Calu3 (cell line): Measurements from ENCODE around the gene AAGAB. TPM values are rescaled to one million over a fixed set of nuclear protein-coding genes. Genes with fewer than 3 reads are reported as not detected.

Source experiments
- BruUV-seq: library from RNA; stranded (reverse); fragments of 400-500 nt; replicated peaks from 2 replicates; lab custom pipeline; 2021; lab: Mats Ljungman, UMichigan
- CTCF ChIA-PET: fragments of 300-600 bp; sonication (Branson Sonifier 250); formaldehyde crosslinking; loops from one replicate; lab custom pipeline; 2022; ENCODE audit warnings: antibody characterized with exemption; lab: Charles Lee
- DNase-seq: peaks from one replicate; pipeline ENCODE4 v3.0.0; 2022
- H3K27ac Mint-ChIP-seq: one replicate; pipeline ENCODE4 v1.8.0; 2022; ENCODE audit warnings: mixed read lengths; ENCODE audit not compliant: unreplicated experiment
- H3K27me3 Mint-ChIP-seq: one replicate; pipeline ENCODE4 v1.8.0; 2022; ENCODE audit warnings: mixed read lengths; ENCODE audit not compliant: unreplicated experiment
- H3K36me3 Mint-ChIP-seq: one replicate; pipeline ENCODE4 v1.8.0; 2022; ENCODE audit warnings: mild to moderate bottlenecking, moderate library complexity, mixed read lengths; ENCODE audit not compliant: insufficient read depth, unreplicated experiment
- H3K4me1 Mint-ChIP-seq: one replicate; pipeline ENCODE4 v1.8.0; 2022; ENCODE audit warnings: mild to moderate bottlenecking, low read depth, mixed read lengths; ENCODE audit not compliant: unreplicated experiment
- H3K4me3 Mint-ChIP-seq: one replicate; pipeline ENCODE4 v1.8.0; 2022; ENCODE audit warnings: mild to moderate bottlenecking, low read depth, moderate library complexity, mixed read lengths; ENCODE audit not compliant: unreplicated experiment
- H3K9me3 Mint-ChIP-seq: one replicate; pipeline ENCODE4 v1.8.0; 2022; ENCODE audit warnings: low read depth, mixed read lengths; ENCODE audit not compliant: unreplicated experiment
- intact Hi-C: fragments of 100-400 bp; cut with micrococcal nuclease; formaldehyde crosslinking; loops from one replicate; pipeline ENCODE4 v1.10.0; 2022; ENCODE audit not compliant: unreplicated experiment
- total RNA-seq: library from RNA; stranded (reverse); gene quantifications from 2 replicates; pipeline ENCODE4 v1.2.3, GENCODE V29; 2022
- TF ChIP-seq, protein P1 (sequence below): fragments of 200-600 bp; IDR thresholded peaks from one replicate; pipeline ENCODE4 v1.8.0; 2022; ENCODE audit warnings: antibody characterized with exemption; ENCODE audit not compliant: unreplicated experiment

Gene AAGAB
- total RNA-seq, 1 experiment from 2014 or later: 68.1 TPM

DNA sequence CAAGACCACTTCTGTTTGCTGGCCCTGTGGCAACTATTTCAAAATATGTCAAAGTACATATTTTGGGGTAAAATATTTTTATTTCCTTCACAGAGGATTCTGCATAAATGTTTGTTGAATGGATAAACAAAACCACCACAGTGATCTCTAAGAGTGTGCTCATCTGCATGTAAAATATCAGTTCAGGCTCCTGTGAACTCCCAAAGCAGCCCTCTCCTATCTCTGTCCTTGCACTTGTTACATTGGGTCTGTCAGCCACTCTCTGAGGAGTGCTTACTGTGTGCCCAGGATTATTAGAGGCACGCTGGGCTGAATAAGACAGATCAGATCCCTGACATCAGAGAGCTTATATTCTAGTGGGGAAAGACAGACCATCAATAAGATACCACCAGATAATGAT is 27.3 kb upstream of the AAGAB start:
- H3K27me3 Mint-ChIP-seq: no peaks in the 10 kb centered on the region
- BruUV-seq: no TSS peak
- CTCF ChIA-PET: no interaction called here
- H3K4me1 Mint-ChIP-seq: no peaks in the 10 kb centered on the region
- no peak overlapping the region for H3K4me3 Mint-ChIP-seq
- intact Hi-C loops: no loop called here
- no peak overlapping the region for H3K27ac Mint-ChIP-seq
- TF ChIP-seq, protein P1, sequence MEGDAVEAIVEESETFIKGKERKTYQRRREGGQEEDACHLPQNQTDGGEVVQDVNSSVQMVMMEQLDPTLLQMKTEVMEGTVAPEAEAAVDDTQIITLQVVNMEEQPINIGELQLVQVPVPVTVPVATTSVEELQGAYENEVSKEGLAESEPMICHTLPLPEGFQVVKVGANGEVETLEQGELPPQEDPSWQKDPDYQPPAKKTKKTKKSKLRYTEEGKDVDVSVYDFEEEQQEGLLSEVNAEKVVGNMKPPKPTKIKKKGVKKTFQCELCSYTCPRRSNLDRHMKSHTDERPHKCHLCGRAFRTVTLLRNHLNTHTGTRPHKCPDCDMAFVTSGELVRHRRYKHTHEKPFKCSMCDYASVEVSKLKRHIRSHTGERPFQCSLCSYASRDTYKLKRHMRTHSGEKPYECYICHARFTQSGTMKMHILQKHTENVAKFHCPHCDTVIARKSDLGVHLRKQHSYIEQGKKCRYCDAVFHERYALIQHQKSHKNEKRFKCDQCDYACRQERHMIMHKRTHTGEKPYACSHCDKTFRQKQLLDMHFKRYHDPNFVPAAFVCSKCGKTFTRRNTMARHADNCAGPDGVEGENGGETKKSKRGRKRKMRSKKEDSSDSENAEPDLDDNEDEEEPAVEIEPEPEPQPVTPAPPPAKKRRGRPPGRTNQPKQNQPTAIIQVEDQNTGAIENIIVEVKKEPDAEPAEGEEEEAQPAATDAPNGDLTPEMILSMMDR: no peak
- no peaks in the 10 kb centered on the region for H3K9me3 Mint-ChIP-seq
- H3K36me3 Mint-ChIP-seq: no peaks in the 10 kb centered on the region
- DNase-seq: no peak

DNA sequence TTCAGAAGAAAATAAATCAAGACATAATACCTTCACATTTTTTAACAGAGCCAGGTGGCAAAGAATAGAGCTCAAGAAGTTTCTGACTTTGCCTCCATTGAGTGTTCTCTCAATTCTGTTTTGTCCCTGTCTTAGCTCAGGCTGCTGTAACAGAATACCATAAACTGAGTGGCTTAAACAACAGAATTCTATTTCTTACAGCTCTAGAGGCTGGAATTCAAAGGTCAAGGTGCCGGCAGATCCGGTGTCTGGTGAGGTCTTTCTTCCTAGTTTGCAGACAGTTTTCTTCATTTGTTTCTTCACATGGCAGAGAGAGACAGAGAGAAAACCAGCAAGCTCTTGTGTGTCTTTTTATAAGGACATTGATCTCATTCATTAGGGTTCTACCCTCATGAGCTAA is 25.8 kb upstream of the AAGAB start:
- Mint-ChIP-seq H3K4me1 (no peaks in the 10 kb centered on the region), H3K9me3 (no peaks in the 10 kb centered on the region), H3K27ac (no peak overlapping the region), H3K36me3 (no peaks in the 10 kb centered on the region), H3K27me3 (no peaks in the 10 kb centered on the region), H3K4me3 (no peak overlapping the region)
- CTCF ChIA-PET: interaction anchor here (0.7 to 0.8 kb wide), 3 partner anchors 11 to 381 kb away, joined by 3 to 5 read pairs (median 3); no protein-coding TSS in a partner anchor
- TF ChIP-seq, protein P1: no peak
- DNase-seq: no peak
- intact Hi-C loops: no loop called here
- BruUV-seq: no TSS peak

DNA sequence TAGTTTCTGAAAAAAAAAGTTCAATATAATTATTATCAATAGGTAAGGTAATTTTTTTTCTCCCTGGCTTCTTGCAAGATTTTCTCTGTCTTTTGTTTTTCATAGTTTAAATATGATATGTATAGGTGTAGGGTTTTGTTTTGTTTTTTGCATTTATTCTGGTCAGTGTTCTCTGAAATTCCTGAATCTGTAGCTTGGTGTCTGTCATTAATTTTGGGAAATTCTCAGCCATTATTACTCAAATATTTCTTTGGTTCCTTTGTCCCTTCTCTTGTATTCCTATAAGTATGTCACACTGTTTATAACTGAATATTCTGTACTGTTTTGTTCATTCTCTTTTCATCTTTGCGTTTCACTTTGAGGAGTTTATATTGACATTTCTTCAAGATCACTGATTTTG is 22.2 kb upstream of the AAGAB start:
- no peaks in the 10 kb centered on the region for H3K27me3 Mint-ChIP-seq
- H3K9me3 Mint-ChIP-seq: no peaks in the 10 kb centered on the region
- no peak overlapping the region for H3K27ac Mint-ChIP-seq
- no peak for DNase-seq
- BruUV-seq: no TSS peak
- intact Hi-C loops: no loop called here
- TF ChIP-seq, protein P1: no peak
- H3K36me3 Mint-ChIP-seq: no peaks in the 10 kb centered on the region
- no peak overlapping the region for H3K4me3 Mint-ChIP-seq
- no peaks in the 10 kb centered on the region for H3K4me1 Mint-ChIP-seq
- CTCF ChIA-PET: interaction anchor here (0.8 to 1.5 kb wide), 2 partner anchors 12 to 130 kb away, joined by 3 to 5 read pairs; no protein-coding TSS in a partner anchor

DNA sequence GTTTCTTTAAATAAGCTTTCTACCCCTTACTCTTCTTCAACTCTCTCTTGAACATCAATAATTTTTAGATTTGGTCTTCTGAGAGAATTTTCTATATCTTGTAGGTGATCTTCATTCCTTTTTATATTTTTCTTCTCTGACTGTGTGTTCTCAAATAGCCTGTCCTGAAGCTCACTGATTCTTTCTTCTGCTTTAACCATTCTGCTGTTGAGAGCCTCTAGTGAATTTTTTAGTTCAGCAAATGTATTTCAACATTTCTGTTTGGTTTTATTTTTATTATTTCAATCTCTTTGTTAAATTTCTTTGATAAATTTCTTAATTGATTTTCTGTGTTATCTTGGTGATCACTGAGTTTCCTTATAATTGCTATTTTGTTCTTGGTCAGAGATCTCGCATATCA is 19.8 kb upstream of the AAGAB start:
- Mint-ChIP-seq H3K9me3 (no peaks in the 10 kb centered on the region), H3K4me3 (no peak overlapping the region), H3K36me3 (no peaks in the 10 kb centered on the region), H3K27me3 (no peaks in the 10 kb centered on the region), H3K27ac (no peak overlapping the region), H3K4me1 (no peaks in the 10 kb centered on the region)
- CTCF ChIA-PET: no interaction called here
- intact Hi-C loops: no loop called here
- TF ChIP-seq, protein P1: no peak
- BruUV-seq: no TSS peak
- DNase-seq: no peak
